Suppressor macrophage (primary cell): ENCODE measurements around the gene TMEM179.

ENCODE experiments used
- DNase-seq, 4 experiments: peaks; one replicate each; pipeline ENCODE4 v3.0.0-alpha.2; 2020 to 2022

The TMEM179 gene

GRCh38 chr14:104554088-104554607 is 50.4 kb downstream of the TMEM179 start:
- no peak for DNase-seq

DNA sequence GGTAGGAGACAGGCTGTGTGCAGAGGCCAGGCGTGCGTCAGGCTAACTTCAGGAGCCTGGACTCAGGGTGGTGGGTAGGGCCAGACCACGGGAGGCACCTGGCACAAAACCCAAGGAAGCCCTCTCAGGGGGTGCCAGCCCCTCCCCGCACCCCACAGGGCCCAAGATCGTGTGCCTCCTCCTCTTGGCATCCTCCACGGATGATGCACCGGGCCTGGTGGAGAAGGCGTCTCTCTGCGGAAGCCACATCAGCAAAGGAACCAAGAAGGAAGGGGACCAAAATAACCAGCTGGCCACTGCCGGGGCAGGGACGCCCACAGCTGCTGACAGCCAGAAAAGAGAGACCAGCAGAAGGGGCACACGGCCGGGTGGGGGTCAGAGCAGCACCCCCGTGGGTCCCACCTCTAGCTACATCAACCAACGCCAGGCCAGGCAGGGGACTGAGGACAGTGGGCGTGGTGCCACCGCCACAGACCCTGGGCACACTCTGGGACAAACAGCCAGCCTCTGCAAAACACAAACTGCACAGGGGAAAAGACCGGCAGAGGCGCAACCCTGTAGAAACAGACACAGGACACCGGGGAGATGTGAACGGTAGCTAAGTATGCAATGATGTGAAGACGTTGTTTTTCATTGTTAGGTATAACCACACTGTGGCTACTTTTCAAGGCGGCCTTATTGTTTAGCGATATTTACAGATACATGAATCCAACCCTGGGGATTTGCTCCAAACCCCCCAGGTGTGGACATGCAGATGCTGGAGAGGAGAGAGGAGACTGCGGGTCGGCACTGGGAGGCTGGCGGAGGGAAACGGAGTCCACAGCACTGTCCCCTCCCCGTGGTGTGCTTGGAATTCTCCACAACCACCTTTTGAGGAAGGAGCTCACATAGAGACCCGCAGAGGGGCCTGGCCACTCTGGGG is 51.1 kb downstream of the TMEM179 start:
- DNase-seq, result no peak

- DNase-seq, result no peak
Measured at GRCh38 chr14:104552738-104553125, 51.8 kb downstream of the TMEM179 start.

- DNase-seq, result no peak
Measured at GRCh38 chr14:104551851-104552737, 52.5 kb downstream of the TMEM179 start.

DNA sequence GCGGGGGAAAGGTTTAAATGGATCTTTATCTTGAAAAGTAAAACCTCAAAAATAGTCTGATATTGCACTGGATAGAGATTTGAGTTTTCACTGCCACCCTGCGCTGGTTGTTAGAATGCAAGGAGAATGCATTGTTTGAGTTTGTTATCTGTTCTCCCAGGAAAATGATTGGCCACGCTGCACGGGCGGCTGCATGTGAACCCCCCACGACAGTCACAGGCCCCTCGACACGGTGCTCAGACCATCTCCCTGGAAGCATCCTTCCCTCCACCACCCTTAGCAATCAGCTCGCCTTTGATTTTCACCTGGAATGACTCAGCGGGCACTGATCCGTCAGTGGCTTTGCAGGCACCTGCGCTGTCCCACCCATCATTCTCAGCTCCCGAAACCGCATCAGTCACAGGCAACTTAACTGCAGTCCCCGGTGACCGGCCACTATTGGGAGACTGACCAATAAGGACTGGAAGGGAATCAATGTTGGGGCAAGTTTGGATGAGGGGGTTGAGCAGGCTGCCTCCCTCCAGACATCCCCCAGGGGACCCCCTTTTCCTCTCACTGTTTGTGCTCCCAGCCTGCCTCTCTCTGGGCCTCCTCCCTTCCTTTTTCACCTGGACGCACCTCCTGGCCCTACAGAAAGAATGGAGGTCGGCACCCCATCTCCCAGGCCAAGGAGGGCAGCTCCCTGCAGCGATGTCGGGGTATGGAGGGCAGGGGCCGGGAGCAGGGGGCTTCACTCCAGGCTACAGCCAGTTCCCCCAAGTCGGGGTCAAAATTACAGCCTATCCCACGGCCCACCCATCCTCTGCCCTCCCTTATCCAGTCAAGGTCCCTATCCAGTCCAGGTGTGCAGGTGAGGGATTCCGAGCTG is 53.5 kb downstream of the TMEM179 start:
- no peak for DNase-seq

DNA sequence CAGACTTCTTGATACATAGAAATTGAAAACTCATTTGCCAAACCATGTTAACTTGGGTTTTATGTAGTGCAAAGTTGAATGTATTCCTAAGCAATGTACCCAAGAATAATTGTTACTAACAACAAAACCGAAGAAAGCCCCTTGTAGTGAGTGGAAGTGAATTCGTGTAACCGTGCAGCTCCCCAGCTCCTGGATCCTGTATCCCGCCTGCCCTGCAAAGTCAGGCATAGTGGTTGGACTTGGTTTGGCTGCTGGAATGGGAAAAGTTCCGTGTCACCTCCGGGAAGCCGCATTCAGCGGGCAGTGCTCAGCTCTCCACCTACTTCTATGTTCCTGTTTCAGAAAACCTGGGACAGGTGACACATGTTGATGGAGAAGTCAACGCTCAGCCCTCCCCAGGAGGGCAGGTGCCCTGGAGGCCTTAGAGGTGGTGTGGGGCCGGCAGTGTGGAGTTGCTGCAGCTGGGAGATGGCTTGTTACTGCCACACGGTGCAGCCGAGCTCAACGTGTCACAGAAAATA is 54.2 kb downstream of the TMEM179 start:
- no peak for DNase-seq

GRCh38 chr14:104549536-104550339 is 54.8 kb downstream of the TMEM179 start:
- DNase-seq, result no peak

- DNase-seq, result no peak
Measured at GRCh38 chr14:104548802-104549535, 55.6 kb downstream of the TMEM179 start.

DNA sequence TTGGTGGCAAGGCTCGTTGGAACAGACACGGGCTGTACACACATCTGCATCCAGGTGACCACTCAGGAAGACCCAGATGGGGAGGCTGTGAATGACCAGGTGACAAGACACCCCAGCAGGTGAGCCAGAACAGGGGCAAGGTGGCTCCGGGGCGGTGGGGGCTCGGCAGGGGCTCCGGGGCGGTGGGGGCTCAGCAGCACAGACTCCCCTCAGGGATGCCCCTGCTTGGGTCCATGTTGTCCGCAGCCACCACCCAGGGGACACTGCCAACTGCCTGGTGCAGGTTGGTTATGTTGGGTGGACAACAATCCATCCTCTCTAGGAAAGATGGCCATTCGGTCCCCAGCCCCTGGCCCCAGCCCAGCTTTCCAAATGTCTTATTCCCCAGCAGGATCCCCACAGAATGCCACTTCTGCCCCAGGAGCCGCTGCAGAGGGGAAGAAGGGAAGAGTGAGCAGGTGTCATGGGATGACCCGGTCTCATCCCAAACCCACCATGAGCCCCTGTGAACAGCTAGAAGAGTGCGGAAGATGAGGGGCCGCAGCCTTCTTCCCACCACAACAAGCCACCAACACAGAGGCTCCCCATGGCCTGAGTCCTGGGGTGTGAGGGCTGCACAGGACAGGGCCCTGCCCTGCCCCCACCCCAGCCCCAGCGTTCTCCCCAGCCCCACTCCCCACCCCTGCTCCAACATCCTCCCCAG is 56.4 kb downstream of the TMEM179 start:
- no peak for DNase-seq

GRCh38 chr14:104547310-104547997 is 57.1 kb downstream of the TMEM179 start:
- no peak for DNase-seq

DNA sequence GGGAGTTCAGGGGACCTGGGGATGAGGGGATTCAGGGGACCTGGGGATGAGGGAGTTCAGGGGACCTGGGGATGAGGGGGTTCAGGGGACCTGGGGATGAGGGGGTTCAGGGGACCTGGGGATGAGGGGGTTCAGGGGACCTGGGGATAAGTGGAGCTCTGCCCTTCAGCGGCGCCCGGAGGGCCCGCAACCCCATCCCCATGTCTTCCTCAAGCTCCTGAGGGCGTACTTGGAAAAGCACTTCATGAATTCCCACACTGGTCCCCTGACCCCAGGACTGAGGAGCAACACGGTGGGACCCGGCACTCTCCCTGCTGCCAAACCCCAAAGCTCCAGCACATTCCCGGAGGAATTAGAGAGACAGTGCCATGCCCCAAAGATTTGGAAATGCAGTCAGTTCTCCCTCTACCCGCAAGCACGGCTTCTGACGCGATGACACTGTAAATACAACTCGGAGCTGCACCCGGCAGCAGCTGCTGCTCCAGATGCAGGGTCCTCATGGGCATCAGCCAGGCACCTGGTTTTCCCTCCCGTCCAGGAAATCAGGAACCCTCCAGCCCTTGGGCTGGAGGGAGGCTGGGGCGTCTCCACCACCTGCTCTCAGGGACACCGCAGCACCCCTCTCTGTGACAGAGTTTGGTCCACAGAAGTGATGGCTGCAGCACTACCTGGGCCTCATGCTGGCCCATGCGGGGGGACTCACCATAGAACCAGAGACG is 57.8 kb downstream of the TMEM179 start:
- DNase-seq, result no peak

GRCh38 chr14:104545942-104546501 is 58.5 kb downstream of the TMEM179 start:
- no peak for DNase-seq

GRCh38 chr14:104545151-104545941 is 59.2 kb downstream of the TMEM179 start:
- no peak for DNase-seq

- no peak for DNase-seq
Measured at GRCh38 chr14:104544362-104544961, 60.1 kb downstream of the TMEM179 start.

DNA sequence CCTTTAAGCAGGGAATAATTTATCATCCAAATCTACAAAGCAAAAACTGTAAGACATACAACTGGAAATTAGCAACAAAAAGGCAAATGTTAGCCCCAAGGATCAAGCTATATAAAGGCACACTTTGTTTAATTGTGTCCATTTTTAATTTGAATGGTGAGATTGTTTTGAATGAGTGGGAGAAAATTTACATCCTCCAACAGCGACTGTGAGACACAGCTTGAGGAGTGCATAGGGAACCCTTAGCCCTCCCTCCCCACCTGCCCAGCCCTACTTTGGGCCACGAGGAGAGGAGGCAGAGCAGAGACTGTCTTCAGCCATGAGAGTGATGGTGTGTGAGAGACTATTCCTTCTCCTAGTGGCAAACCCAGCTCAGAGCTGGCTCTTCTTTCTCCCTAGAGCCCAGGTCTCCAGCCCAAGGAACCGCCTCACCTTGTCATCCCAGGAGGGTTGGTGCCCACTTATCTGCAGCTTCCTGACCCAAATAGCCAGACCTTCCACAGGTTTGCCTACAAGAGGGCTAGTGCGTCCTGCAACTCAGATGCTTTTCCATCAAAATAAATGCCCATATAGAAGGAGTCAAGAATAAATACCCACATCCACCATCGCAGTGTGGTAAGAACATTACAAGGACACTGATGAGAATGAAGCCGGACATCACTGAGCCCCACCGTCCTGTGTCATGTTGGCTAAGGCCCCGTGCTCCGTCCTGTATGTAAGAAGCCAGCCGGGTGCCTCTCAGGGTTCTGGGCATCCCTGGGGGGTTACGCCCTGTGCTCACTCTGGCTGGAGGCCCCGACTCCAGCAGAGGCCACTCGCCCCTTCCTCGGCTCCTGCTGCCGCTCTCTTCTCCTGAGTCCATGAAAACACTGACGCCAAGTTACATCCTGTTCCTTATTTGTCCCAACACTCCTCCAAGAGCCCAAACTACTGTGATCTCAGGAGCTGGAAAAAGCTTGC is 61.4 kb downstream of the TMEM179 start:
- no peak for DNase-seq
